ENCODE measurements around the gene ZFR.
A peak's percentile ranks its signal among the peaks of the same experiment; 100 is the strongest.
"Not testable (repeated sequence)": the region's sequence is repeated elsewhere in the genome, so short reads cannot be mapped to it uniquely, and the experiment has no call there.

ZFR gene

DNA sequence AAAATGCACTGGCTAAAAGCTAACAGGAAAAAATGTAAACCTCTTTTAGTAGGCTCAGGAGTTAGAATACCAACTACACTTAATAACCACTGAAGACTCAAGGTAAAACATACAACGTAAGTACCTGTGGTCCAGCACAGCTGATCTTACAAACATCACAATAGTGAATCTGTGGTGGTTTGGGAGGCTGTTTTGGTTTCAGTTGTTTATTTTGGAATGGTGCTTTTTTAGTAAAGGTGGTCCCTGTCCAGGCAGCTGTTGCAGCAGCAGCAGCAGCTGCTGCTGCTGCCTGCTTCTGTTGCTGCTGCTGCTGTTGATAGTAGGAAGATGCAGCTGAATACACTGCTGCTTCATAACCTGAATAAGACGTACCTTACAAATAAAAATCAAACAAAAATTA lies 37.9 kb downstream of the ZFR start:
- TF ChIP-seq, protein P1, sequence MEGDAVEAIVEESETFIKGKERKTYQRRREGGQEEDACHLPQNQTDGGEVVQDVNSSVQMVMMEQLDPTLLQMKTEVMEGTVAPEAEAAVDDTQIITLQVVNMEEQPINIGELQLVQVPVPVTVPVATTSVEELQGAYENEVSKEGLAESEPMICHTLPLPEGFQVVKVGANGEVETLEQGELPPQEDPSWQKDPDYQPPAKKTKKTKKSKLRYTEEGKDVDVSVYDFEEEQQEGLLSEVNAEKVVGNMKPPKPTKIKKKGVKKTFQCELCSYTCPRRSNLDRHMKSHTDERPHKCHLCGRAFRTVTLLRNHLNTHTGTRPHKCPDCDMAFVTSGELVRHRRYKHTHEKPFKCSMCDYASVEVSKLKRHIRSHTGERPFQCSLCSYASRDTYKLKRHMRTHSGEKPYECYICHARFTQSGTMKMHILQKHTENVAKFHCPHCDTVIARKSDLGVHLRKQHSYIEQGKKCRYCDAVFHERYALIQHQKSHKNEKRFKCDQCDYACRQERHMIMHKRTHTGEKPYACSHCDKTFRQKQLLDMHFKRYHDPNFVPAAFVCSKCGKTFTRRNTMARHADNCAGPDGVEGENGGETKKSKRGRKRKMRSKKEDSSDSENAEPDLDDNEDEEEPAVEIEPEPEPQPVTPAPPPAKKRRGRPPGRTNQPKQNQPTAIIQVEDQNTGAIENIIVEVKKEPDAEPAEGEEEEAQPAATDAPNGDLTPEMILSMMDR (IDR thresholded peaks at IDR 0.05; ENCODE audit: low read depth, low read length), result no peak
- no peak for DNase-seq (ENCODE audit: extremely low read depth, low read depth)

DNA sequence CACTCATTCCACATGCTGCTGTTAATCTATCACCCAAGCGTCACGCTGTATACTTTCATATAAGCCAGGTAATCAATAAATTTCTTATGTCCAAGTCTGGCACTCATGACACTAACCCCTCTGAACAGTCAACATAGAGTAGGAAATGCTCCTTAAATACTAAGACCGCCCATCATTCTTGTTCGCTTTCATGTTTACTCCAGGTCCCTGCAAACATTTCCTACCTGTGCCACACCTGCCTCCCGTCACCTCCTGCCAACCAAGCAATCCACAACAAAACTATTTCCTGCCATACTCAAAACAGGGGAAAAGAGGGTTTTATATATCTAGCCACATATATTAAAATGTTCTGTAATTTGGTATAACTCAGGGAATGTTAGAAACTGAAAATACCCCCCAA lies 39.0 kb downstream of the ZFR start:
- TF ChIP-seq, protein P1 (IDR thresholded peaks at IDR 0.05; ENCODE audit: low read depth, low read length), result no peak
- no peak for DNase-seq (ENCODE audit: extremely low read depth, low read depth)

DNA sequence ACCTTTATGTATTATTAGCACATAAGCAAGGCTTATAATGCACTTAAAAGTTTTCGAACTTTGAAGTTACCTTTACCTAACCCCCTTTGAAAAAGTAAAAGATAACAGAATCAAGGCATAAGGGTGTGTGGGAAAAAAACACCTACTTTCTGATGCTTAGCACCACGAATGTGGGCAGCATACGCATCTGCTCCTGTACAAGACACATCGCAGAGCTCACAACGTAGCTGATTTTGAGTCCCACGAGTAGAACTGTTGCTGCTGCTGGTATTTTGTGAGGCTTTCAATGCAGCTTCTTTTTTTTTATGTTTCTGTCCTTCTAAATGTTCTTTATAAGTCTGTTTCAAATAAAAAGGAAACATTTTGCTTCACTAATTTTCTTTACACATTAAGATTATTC lies 40.8 kb downstream of the ZFR start:
- TF ChIP-seq, protein P1 (IDR thresholded peaks at IDR 0.05; ENCODE audit: low read depth, low read length), result no peak
- DNase-seq (ENCODE audit: extremely low read depth, low read depth), result no peak

DNA sequence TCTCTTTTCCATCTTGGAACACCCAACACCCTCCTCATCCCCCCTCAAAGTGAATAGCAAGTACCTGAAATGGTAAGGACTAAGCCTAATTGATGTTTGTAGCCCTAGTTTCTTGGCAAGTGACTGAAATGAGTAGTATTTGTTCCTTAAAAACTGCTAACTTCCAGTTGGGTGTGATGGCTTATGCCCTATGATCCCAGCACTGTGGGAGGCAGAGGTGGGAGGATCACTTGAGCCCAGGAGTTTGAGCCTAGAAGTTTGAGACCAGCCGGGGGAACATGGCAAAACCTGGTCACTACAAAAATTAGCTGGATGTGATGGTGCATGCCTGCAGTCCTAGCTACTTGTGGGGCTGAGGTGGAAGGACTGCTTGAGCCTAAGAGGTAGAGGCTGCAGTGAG lies 44.1 kb downstream of the ZFR start:
- TF ChIP-seq, protein P1 (IDR thresholded peaks at IDR 0.05; ENCODE audit: low read depth, low read length), result no peak
- no peak for DNase-seq (ENCODE audit: extremely low read depth, low read depth)

DNA sequence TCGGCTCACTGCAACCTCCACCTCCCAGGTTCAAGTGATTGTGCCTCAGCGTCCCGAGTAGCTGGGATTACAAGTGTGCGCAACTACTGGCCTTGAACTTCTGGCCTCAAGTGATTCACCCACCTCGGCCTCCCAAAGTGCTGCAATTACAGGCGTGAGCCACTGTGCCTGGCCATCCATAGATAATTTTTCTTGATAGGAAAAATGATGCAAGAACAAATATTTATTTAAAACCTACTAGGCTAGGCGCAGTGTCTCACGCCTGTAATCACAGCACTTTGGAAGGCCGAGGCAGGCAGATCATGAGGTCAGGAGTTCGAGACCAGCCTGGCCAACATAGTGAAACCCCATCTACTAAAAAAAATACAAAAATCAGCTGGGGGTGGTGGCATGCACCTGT lies 45.8 kb downstream of the ZFR start:
- not testable (repeated sequence) for DNase-seq (ENCODE audit: extremely low read depth, low read depth)

DNA sequence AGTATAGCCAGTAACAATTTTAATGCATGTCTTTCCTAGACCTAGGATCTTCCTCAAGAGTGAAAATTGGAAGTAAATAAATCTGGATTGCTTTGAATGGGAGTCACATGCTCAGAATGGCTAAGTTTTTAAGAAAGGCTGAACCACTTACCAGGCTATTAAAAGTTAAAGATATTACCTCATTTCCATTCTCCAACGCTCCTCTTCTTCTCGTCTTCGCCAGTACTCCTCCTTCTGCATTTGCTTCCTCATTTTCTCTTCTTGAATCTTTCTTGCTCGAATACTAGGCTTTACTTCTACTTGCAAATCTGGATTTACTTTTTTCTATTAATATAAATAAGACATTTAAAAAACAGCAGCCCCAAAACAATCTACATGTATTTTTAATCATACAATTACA lies 49.6 kb downstream of the ZFR start:
- DNase-seq (ENCODE audit: extremely low read depth, low read depth), result no peak

DNA sequence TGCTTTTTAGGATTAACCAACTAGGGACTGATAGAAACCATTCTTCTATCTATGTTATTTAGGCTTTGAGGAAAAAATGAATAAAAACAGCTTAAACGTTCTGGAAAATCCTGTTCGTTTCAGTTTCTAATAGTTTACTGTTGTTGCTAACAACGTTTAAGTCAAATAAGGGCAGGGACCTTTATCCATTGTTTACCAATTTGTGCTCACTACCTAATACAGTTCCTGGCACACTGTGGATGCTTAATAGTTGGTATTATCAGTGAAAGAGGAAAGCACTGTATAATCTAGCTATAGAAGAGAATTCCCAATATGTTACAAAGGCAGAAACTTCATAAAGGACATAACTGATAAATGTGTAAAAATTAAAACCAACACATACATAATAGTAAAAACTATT lies 52.5 kb downstream of the ZFR start:
- TF ChIP-seq, protein P1 (IDR thresholded peaks at IDR 0.05; ENCODE audit: low read depth, low read length), result no peak

More for the DNA sequence above, 49.6 kb downstream of the ZFR start:
- TF ChIP-seq, protein P1 (IDR thresholded peaks at IDR 0.05; ENCODE audit: low read depth, low read length), result no peak

DNA sequence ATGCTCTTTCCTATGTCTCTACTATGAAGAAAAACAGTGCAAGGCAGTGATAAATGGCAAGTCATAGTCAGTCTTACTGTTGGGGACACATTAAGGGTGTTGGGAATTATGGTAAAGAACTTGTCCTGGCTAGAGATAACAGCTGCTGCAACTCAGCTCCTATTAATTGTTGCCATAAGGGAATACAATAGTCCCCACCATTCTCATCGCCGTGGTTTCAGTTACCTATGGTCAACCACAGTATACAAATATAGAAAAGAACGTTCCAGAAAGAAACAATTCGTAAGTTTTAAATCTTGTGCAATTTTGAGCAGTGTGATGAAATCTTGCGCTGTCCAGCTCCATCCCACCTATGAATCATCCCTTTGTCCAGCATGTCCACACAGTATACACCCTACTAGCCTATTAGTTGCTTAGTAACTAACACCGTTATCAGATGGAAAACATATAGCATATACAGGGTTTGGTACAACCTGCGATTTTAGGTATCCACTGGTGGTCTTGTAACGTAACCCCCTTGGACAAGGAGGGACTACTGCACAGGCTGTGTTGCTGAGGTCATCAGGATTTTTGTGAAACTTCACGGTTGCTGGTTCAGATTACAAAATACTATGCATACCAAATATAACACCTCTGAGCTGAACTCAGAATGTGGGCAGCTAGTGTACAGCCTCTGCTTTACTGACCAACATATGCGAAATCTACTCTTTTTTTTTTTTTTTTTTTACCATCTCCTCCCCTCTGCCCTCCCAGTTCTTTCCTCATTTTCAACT lies 53.5 kb downstream of the ZFR start:
- TF ChIP-seq, protein P1 (IDR thresholded peaks at IDR 0.05; ENCODE audit: low read depth, low read length), result no peak
- DNase-seq (ENCODE audit: extremely low read depth, low read depth), result peak; percentile 88

More for the DNA sequence above, 52.5 kb downstream of the ZFR start:
- DNase-seq (ENCODE audit: extremely low read depth, low read depth), result no peak

Data from AG09319 (cell line).